Fibroblast of mammary gland (primary cell): Measurements from ENCODE around the gene ADGRF5.

ENCODE experiments used
- DNase-seq: peaks from one replicate; pipeline ENCODE4 v3.0.0-alpha.2; 2010; ENCODE audit warnings: low read depth
- H3K4me3 ChIP-seq: 2 replicates; pipeline ENCODE4 v1.5.1; 2011; ENCODE audit warnings: low read depth, mild to moderate bottlenecking, low read length, moderate library complexity; ENCODE audit not compliant: control insufficient read depth
- CTCF ChIP-seq: conservative IDR thresholded peaks from 2 replicates; pipeline ENCODE4 v1.5.1; 2011; ENCODE audit warnings: low read depth, low read length, inconsistent platforms; ENCODE audit not compliant: control insufficient read depth, insufficient read depth

Gene ADGRF5

GRCh38 chr6:46888031-46888430 lies 33.7 kb downstream of the ADGRF5 start:
- DNase-seq: no peak
- no peak for TF ChIP-seq CTCF
- H3K4me3 ChIP-seq: no peak overlapping the region

GRCh38 chr6:46882645-46883044 lies 39.1 kb downstream of the ADGRF5 start:
- no peak overlapping the region for H3K4me3 ChIP-seq
- DNase-seq: no peak
- no peak for TF ChIP-seq CTCF

GRCh38 chr6:46879003-46879402 lies 42.7 kb downstream of the ADGRF5 start:
- no peak overlapping the region for H3K4me3 ChIP-seq
- no peak for TF ChIP-seq CTCF
- DNase-seq: no peak

- TF ChIP-seq CTCF: no peak
- DNase-seq: peak; percentile 6
- no peak overlapping the region for H3K4me3 ChIP-seq
Measured at GRCh38 chr6:46876126-46876525, 45.6 kb downstream of the ADGRF5 start.

- no peak for TF ChIP-seq CTCF
- peak; percentile 26 for DNase-seq
Measured at GRCh38 chr6:46867411-46867810, 54.3 kb downstream of the ADGRF5 start.

GRCh38 chr6:46865221-46865620 lies 56.5 kb downstream of the ADGRF5 start:
- TF ChIP-seq CTCF: no peak
- DNase-seq: no peak

More at GRCh38 chr6:46867411-46867810, 54.3 kb downstream of the ADGRF5 start:
- no peak overlapping the region for H3K4me3 ChIP-seq

GRCh38 chr6:46863791-46864190 lies 57.9 kb downstream of the ADGRF5 start:
- H3K4me3 ChIP-seq: no peak overlapping the region
- no peak for DNase-seq

More at GRCh38 chr6:46865221-46865620, 56.5 kb downstream of the ADGRF5 start:
- H3K4me3 ChIP-seq: no peak overlapping the region

More at GRCh38 chr6:46863791-46864190, 57.9 kb downstream of the ADGRF5 start:
- no peak for TF ChIP-seq CTCF
